SW480 (cell line): ENCODE data around the gene DSP.

Source experiments
- DNase-seq: peaks from one replicate; pipeline ENCODE4 v3.0.0-alpha.2; 2016; ENCODE audit warnings: low spot score

The DSP gene

DNA sequence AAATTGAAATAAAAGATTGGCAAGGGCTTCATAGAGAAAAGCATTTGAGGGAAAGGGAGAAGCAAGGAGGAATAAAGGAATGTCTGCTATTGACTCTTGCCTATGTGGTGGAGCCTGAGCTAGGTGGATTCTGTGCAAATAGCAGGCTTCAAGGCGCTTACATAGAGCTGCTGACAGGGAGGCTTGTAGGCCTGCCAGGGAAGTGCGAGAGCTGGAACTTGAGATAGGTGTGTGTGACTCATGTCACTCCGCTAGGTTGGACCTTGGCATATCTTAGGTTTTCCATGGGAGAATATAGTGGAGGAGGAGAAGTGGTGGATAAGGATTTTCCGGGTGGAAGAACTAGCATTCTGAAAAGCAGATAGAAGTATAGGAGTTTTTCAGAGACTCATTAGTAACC lies 62.5 kb downstream of the DSP start:
- no peak for DNase-seq

DNA sequence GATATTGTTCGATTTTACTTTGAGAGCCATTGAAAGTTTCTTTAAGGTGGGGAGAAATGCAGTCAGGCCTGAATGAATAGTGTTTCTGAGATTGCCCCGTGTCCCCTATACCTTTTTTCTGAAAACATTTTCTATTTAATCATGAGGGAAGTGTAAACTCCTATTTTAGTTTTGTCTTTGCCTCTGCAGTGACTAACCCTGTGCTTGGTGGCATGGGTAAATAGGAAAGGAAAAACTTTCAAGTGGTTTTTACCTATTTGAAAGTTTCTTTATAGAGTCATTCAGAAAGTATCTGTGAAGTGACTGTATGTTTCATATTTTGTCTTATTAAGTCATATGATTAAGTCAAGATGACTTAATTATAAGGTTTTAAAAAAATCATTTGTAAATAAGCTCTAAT lies 63.0 kb downstream of the DSP start:
- DNase-seq: no peak

DNA sequence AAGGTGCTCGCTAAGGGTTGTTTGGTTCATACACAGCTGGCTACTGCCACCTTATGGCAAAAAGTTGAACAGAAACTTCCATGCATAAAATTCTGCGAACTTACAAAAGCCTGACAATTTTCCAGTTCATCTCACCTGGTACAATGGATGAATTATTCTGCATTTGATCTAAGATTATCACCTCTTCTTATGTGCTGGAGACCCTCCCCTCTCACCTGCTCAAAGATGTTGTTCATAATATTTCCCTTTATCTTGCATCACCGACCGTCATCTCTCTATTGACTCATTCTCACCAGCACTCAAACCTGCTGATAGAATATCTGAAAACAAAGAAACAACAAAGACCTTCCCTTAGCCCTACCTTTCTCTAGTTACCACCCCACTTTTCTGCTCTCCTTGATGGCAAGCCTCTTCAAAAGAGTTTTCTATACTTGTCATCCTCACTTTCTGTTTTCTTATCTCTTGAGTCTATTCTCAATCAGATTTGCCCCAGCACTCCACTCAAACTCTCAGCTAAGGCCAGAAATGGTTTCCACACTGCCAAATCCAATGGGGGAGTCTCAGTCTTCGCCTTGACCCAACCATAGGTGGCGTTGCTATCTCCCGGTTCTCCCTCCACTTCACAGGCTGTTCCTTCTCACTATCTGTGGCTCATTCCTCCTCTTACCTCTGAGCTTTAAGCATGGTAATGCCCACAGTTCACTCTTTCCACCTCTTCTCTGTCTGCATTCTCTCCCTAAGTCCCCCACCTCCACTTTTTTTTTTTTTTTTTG lies 74.3 kb downstream of the DSP start:
- DNase-seq: peak; percentile 53

DNA sequence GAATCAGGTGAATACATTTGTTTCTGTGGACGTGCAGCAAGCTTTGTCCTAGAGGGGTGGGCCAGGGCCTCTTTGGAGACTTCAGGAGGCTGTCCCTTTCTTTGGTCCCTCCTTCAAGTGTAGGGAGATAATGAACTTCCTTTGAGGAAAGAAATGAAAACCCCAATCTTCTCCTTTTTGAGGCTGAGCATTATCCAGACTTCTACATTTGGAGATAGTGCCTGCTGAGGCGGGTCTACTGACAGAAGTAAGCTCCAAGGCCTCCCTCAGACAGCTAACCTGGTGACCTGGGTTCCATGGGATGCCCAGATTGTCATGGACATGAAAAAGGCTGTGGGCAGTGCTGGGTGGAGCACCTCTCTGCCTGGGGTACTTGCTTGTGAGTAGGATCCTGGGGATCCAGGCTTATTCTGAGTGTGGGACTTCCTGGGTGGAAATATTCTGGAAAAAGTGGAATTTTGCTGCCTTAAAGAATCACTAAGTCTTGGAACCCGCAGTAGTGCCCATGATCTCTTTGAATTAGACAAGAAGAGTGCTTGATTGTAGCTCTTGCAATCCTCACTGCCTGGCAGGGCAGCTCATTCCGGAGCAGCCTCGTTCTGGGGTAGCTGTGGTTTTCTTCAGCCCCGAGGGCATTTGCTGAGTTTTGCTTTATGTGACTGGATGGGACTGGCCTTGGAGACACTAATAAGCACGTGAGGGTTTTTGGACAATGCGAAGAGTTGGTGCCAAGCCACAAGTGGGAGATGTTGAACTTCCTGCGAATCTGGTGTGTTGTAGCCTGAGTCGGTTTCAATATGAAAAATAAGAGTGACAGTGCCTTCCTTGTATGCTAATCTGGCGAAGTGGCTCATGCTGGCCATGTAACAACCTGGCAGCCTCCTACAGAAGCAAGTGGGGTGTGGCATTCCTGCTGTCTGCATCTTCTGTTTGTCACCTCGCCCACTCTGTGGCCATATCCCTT lies 76.6 kb downstream of the DSP start:
- DNase-seq: peak; percentile 75

DNA sequence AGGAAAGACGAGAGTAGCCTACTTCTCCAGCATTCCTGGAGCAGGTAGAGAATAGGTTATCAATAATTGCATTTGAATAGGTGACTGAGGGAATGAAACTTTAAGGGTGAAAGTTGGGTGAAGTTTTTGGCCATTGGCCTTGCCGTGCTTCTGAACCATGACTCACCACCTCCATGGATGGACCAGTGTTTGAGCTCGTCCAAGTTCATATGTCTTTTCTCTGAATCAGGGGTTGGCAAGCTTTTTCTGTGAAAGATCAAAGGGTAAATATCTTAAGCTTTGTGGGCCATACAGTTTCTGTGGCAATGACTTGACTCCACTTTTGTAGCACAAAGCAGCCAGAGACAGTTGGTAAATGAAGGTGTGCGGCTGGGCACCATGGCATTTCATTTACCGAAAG lies 80.3 kb downstream of the DSP start:
- no peak for DNase-seq

DNA sequence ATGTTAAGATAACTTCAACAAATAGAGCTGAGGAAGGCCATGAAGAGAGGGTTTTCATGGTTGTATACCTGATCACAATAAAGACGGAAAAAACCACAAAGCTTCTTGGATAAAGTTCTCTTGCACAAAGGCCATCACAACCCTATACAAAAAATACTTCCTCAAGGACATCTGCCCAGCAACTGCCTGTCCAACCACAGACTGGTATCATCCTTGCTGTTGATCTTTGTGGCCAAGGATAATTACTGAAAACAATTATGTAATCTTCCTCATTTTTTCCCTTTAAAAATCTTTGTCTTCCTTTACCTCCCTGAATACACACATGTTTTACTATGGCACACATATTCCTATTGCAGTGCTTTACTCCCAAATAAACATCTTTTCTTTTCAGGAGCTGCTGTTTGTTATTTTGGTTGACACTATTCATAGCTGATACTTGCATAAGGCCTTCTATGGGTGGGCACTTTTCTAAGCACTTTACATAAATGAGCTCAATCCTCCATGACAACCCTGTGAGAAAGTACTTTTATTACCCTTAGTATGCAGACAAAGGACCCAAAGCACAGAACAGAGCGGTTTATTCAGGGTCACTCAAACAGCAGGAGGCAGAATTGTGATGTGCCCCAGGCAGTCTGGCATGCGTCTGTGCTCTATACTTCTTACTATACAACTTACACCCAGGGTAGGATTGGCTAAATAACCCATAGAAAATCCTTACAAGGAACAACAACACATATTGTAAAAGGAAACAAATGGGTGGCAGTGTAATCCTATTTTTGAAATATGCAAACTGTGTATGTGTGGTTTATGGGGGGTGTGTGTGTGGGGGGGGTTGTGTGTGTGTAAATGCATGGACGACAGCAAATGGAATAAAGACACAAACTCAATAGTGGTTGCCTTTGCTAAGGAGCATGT lies 83.6 kb downstream of the DSP start:
- no peak for DNase-seq

DNA sequence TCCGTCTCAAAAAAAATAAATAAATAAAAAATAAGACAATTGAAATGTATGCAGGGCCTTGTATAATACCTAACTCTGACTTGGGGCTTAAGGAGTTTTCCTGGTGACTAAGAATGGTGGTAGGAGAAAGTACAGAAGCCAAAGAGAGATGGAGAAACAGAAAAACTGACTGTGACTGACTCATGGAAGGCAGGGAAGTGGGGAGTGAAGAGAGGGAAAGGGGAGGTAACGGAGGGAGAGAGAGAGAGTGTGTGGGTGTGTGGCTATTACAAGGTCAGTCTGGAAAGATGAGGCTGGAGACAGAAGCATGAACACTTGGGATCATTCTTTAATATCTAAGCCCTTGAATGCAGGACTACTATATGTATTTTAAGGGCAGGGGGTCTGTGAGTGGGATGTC lies 87.0 kb downstream of the DSP start:
- DNase-seq: no peak

DNA sequence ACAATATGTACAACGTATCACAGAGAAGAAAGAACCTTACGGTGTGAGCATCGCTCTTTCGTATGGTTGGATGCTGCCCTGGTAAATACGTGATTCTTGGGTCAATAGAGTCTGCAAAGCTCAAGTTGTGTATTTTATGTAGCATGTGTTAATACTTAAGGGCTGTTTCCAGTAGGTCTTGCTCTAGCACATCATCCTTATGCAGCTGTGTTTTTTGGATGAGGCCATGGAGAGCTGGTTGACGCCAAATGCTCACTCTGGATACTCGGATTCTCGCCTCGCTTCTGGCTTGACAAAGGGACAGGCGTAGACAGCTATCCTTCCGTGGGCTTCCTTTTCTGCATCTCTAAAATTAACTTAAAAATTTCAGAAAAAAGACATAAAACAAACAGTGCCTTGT lies 87.4 kb downstream of the DSP start:
- no peak for DNase-seq

DNA sequence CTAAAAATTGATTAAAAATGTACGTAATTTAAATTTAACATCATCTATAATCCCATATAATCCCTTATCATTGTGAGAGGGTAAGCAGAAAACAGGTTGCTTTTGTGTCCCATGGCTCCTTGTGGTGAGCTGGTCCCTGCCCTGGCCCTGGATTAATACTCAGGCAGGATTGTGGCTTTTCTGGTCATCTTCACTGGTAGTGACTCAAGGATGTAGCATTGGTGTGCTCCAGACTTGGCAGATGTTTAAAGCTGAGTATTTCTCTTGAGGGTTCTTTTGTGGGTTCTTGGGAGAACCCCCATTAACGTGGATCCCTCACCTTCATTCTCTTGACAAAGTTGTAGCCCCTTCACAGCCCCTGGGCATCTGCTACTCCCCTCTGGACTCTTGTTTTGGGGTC lies 87.8 kb downstream of the DSP start:
- DNase-seq: no peak

DNA sequence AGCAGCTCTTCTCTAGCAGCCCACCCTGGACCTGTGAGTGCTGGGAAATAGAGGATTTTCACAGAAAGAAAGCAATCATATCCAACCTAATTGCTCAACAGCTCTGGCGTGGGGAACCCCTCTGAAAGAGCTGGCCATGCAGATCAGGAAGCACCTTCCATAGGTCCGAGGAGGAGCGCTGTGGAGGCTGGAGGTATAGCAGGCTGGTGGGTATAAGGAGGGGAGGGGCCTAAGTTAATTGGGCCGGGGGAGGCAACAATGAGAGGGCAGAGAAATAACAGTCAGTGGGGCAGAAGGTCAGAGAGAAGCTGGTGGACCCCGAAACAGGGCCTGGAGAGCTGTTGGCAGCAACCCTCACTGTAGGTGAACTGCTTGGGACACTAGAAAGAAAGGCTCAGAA lies 89.3 kb downstream of the DSP start:
- DNase-seq: no peak

DNA sequence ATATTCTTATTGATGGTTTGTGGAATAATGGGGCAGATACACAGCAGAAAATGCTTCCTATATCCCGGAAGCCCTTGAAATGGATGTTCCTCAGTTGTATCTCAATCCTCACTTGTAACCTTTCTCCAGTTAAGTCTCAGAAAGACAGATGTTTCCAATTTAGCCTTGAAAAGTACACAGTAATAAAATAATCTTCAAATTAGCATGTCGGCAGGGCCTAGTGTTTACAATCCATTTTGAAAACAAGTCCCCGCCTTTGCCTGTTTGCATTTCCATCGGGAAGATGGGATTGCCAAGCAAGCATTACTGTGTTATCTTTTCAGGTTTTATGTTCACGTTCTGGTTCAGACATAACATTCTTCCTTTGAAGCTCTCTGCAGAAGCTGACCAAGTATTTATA lies 90.0 kb downstream of the DSP start:
- no peak for DNase-seq

DNA sequence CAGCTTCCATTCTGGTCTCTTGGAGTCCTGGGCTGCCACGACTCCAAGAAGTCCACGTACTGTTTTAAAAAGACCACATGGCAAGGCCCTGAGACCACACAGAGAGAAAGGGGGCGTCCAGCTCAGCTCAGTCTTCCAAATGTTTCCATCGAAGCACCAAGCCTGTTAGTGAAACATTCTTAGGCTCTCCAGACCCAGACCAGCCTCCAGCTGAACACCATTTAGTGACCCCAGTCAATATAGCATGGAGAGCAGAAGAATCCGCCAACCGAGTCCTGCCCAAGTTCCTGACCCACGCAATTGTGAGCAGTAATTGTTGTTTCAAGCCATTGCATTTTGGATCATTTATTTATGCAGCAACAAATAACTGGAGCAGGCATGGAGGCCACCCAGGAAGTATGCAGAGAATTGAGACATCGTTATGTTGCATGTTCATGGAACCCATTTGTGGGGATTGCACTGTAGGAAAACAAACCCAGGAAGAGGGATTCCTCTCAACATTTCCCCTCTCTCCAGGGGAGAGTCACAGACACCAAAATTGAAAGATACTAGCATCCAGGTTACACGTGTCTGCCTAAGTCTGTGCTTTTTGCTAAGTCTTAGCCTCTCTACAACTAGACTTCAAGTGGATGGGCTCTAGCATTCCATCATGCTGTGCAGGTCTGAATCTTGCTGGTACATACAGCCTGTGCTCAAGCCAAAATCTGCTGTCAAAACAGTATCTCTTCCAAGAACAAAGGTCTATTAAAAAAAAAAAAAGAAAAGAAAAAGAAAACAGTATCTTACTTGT lies 91.2 kb downstream of the DSP start:
- no peak for DNase-seq

DNA sequence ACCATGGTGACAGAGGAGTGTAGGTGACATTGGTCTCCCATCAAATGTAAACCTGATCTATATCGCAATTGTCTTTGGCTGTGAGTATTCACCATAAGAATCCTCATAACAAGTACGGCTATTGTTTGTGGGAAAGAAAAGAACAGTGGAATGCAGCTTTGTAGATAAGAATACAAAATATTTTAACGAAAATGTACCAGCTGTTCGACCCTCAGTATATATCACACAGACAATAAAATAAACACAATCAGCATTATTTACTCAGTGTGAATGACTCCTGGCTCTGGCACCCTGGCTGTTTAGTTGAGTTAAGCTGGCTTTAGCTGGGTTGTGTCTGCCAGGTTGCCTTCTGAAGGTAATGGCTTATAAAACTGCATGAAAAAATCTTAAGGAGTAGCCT lies 91.9 kb downstream of the DSP start:
- DNase-seq: no peak

DNA sequence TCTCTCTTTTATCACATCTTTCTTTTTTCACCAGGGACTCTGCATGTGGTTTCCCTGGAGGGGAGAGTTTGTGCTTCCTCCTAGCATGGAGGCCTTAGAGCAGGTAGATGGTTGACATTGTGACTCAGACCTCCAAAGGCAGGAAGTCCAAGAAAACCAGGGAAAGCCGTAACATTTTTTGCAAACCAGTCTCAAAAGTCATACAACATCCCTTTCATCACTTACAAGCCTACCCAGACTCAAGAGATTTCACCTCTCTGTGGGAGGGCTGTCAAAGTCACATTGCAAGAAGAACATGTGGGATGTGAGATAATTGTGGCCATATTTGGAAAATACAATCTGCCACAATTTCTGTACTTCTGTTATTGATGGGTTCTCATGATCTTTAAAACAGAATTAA lies 94.7 kb downstream of the DSP start:
- DNase-seq: no peak
